ENCODE data around the gene LSM5.

The LSM5 gene

DNA sequence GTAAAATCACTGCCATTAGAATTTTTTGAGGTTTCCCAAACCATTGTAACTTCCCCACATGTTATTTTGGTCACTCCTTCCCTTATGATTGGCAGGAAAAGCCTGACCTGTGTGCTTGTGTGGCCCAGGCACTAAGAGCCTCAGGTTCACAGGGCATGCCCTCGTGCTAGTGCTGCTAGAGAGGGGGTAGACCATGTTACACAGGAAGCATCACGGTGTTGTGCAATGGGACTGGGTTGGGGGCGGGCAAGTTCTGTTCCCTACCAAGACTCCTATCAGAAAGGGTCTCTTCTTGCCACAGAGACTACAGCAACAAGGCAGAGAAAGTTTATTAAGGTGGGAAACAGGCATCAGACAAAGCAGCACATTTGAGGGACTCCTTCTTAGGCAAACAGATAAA is 32.2 kb downstream of the LSM5 start:
- no peak for DNase-seq

DNA sequence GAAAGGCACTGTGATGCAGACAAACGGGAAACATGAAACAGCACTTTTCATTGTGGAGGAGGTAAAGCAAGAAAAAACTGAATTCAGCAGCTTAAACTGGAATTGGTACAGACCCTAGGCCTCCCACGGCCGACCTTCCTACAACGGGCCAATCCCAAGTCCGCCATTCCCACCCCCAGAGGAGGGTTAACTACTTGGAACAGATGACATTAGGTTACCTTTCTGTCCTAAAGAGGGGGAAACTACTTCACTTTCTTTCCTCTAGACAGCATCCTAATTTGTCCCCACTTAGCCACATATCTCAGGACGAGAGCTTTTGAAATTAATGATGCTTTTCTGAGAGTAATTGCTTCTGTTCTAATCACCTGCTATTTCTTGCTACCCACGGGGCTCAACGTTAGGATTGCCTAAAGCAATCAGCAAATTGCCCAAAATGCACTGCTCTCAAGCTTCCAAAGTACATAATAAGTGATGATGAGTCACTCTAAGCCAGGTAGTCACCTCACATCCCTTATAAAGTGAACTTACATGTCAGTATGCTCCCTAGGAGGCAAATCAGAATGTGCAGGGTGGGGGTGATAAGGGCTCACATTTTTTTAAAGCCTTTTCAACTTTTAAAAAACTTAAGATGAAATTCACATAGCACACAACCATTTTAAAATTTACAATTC is 36.7 kb downstream of the LSM5 start:
- no peak for DNase-seq

DNA sequence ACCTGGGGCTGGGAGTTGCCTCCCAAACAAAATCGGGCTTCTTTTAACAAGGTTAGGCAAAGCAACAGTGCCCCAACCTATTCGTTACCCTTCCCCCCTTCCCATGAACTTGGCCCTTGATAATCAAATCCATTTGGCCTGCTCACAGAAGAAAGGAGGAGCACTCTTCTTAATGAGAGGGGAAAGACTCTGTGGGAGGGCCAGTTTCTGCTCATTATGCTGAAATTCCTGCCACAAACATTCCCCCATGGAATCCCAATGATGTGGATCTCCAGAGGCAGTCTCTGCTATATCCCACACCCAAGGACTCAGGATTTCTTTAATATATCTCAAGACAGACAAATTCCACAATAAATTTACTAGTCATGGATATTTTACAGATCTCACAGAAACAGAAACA is 43.0 kb downstream of the LSM5 start:
- DNase-seq, result no peak

DNA sequence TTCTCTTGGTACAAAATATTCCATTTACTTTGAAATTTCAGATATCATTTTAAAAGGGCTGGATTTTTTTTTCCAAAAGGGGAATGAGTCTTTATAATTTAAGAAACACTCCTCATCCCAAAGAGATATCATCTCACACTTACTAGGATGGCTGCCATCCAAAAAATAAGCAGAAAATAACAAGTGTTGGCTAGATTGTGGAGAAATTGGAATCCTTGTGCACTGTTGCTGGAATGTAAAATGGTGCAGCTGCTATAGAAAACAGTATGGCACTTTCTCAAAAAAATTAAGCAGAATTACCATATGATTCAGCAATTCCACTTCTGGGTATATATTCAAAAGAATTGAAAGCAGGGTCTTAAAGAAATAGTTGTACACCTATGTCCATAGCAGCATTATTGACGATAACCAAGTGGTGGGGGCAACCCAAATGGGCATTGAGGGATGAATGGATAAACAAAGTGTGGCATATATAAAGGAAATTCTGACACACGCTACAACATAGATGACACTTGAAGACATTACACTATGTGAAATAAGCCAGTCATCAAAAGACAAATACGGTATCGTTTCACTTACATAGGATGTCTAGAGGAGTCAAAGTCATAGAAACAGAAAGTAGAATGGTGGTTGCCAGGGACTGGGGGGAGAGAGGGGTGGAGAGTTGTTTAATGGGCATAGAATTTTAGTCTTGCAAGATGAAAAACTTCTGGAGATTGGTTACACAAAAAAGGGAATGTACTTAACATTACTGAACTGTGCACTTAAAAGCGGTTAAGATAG is 53.8 kb downstream of the LSM5 start:
- DNase-seq, result no peak
